ENCODE data around the gene SLC66A1.

SLC66A1 gene

GRCh38 chr1:19376428-19377372 lies 64.6 kb downstream of the SLC66A1 start:
- H3K27ac ChIP-seq (ENCODE audit: low read length): no peak overlapping the region
- TF ChIP-seq CTCF (IDR thresholded peaks at IDR 0.05; ENCODE audit: borderline replicate concordance, extremely low read depth, low read length, poor library complexity, severe bottlenecking) (no peak), EZH2 (IDR thresholded peaks at IDR 0.05; ENCODE audit: borderline replicate concordance, low read depth, low read length, severe bottlenecking) (no peak)
- peaks cover 27% of the 10 kb centered on the region for H4K20me1 ChIP-seq (ENCODE audit: insufficient read depth, low read length)
- no peaks in the 10 kb centered on the region for H3K4me1 ChIP-seq (ENCODE audit: insufficient read depth, low read length)
- ATAC-seq (ENCODE audit: insufficient read depth, low read depth) (no peak), DNase-seq (no peak)
- H3K27me3 ChIP-seq (ENCODE audit: insufficient read depth, low read length, poor library complexity): no peaks in the 10 kb centered on the region
- H3K36me3 ChIP-seq (ENCODE audit: insufficient read depth, low read length): peaks cover 79% of the 10 kb centered on the region
- H3K4me2 ChIP-seq (ENCODE audit: insufficient read depth, low read length): no peak overlapping the region
- no peak overlapping the region for H3K4me3 ChIP-seq (ENCODE audit: low read depth in 1 of 2, low read length in 2 of 2)
- no peak overlapping the region for H2AFZ ChIP-seq (ENCODE audit: low read depth, low read length)
- no peak overlapping the region for H3K9ac ChIP-seq (ENCODE audit: low read depth, low read length)
- no peaks in the 10 kb centered on the region for H3K9me3 ChIP-seq (ENCODE audit: insufficient read depth, low read length, severe bottlenecking)
- peaks cover 2% of the 10 kb centered on the region; the same call in 1 of the 2 replicates for H3K79me2 ChIP-seq (ENCODE audit: insufficient read depth, low read length)

GRCh38 chr1:19377812-19378718 lies 65.9 kb downstream of the SLC66A1 start:
- Histone ChIP-seq H3K4me2 (ENCODE audit: insufficient read depth, low read length) (no peak overlapping the region), H3K4me1 (ENCODE audit: insufficient read depth, low read length) (no peaks in the 10 kb centered on the region), H3K4me3 (ENCODE audit: low read depth in 1 of 2, low read length in 2 of 2) (no peak overlapping the region), H4K20me1 (ENCODE audit: insufficient read depth, low read length) (peaks cover 25% of the 10 kb centered on the region), H2AFZ (ENCODE audit: low read depth, low read length) (no peak overlapping the region), H3K9ac (ENCODE audit: low read depth, low read length) (no peak overlapping the region), H3K79me2 (ENCODE audit: insufficient read depth, low read length) (peaks cover 8% of the 10 kb centered on the region; the same call in 1 of the 2 replicates), H3K9me3 (ENCODE audit: insufficient read depth, low read length, severe bottlenecking) (no peaks in the 10 kb centered on the region), H3K27me3 (ENCODE audit: insufficient read depth, low read length, poor library complexity) (no peaks in the 10 kb centered on the region), H3K27ac (ENCODE audit: low read length) (no peak overlapping the region), H3K36me3 (ENCODE audit: insufficient read depth, low read length) (peaks cover 84% of the 10 kb centered on the region)
- no peak for DNase-seq
- TF ChIP-seq EZH2 (IDR thresholded peaks at IDR 0.05; ENCODE audit: borderline replicate concordance, low read depth, low read length, severe bottlenecking) (no peak), CTCF (IDR thresholded peaks at IDR 0.05; ENCODE audit: borderline replicate concordance, extremely low read depth, low read length, poor library complexity, severe bottlenecking) (no peak)
- ATAC-seq (ENCODE audit: insufficient read depth, low read depth): no peak

Data from DND-41 (cell line).